PC-3 (cell line): ENCODE measurements around the gene CYP46A1. TPM values are rescaled to one million over a fixed set of nuclear protein-coding genes. Genes with fewer than 3 reads are reported as not detected.

ENCODE experiments used
- ATAC-seq: fragments of 200-7000 bp; cut with Tn5 transposase; 2 replicates; pipeline ENCODE4 v1.9.1; 2020; ENCODE audit warnings: mild to moderate bottlenecking, moderate library complexity
- BruUV-seq: library from RNA; stranded (reverse); fragments of 400-500 nt; replicated peaks from 2 replicates; lab custom pipeline; 2021; lab: Mats Ljungman, UMichigan
- CTCF ChIA-PET: fragments of 300-600 bp; sonication (Branson Sonifier 250); formaldehyde crosslinking; loops from one replicate; lab custom pipeline; 2022; ENCODE audit warnings: antibody characterized with exemption; lab: Charles Lee
- POLR2A ChIA-PET: fragments of 300-600 bp; sonication (Branson Sonifier 250); formaldehyde crosslinking; loops from one replicate; lab custom pipeline; 2022; ENCODE audit warnings: antibody characterized with exemption; ENCODE audit not compliant: unreplicated experiment; lab: Charles Lee
- DNase-seq: peaks from one replicate; pipeline ENCODE4 v3.0.0-alpha.2; 2015
- H2AFZ ChIP-seq: fragments of 300-600 bp; sonication (generic); 2 replicates; pipeline ENCODE4 v1.6.0; 2016; ENCODE audit warnings: antibody characterized with exemption, low read length
- H3F3A ChIP-seq: fragments of 300-600 bp; sonication (generic); one replicate; pipeline ENCODE4 v1.6.0; 2017; ENCODE audit warnings: antibody characterized with exemption, low read length, control low read depth, mild to moderate bottlenecking; ENCODE audit not compliant: unreplicated experiment
- H3K27ac ChIP-seq: fragments of 300-600 bp; sonication (generic); 2 replicates; pipeline ENCODE4 v1.5.1; 2016; ENCODE audit warnings: mild to moderate bottlenecking, low read length
- H3K27me3 ChIP-seq: fragments of 300-600 bp; sonication (generic); 2 replicates; pipeline ENCODE4 v1.6.1; 2016; ENCODE audit warnings: low read length, mixed read lengths
- H3K36me3 ChIP-seq: fragments of 300-600 bp; sonication (generic); 2 replicates; pipeline ENCODE4 v1.6.1; 2016; ENCODE audit warnings: low read depth, mixed run types, low read length, mixed read lengths
- H3K4me1 ChIP-seq: fragments of 300-600 bp; sonication (generic); 2 replicates; pipeline ENCODE4 v1.5.1; 2016; ENCODE audit warnings: low read length; ENCODE audit not compliant: insufficient read depth
- H3K4me2 ChIP-seq: fragments of 300-600 bp; sonication (generic); 2 replicates; pipeline ENCODE4 v1.6.0; 2016; ENCODE audit warnings: low read length
- H3K4me3 ChIP-seq: fragments of 300-600 bp; sonication (generic); 2 replicates; pipeline ENCODE4 v1.5.1; 2016; ENCODE audit warnings: mild to moderate bottlenecking, low read length, mixed read lengths
- H3K79me2 ChIP-seq: fragments of 300-600 bp; sonication (generic); 2 replicates; pipeline ENCODE4 v1.6.1; 2017; ENCODE audit warnings: low read length, mixed read lengths
- H3K9ac ChIP-seq: fragments of 300-600 bp; sonication (generic); 2 replicates; pipeline ENCODE4 v1.6.0; 2016; ENCODE audit warnings: mild to moderate bottlenecking, low read length
- H3K9me2 ChIP-seq: fragments of 300-600 bp; sonication (generic); replicated peaks from 2 replicates; pipeline ENCODE4 v1.6.1; 2016; ENCODE audit warnings: mixed run types, low read length, mixed read lengths
- H3K9me3 ChIP-seq: fragments of 300-600 bp; sonication (generic); 2 replicates; pipeline ENCODE4 v1.6.1; 2016; ENCODE audit warnings: low read length, mixed read lengths
- H4K20me1 ChIP-seq: fragments of 300-600 bp; sonication (generic); 2 replicates; pipeline ENCODE4 v1.6.1; 2016; ENCODE audit warnings: low read length, mixed read lengths
- EZH2 ChIP-seq: fragments of 300-600 bp; sonication (generic); IDR thresholded peaks from one replicate; pipeline ENCODE4 v1.6.1; 2017; ENCODE audit warnings: antibody characterized with exemption, mild to moderate bottlenecking, low read length; ENCODE audit not compliant: unreplicated experiment
- EZH2phosphoT487 ChIP-seq: fragments of 300-600 bp; sonication (generic); IDR thresholded peaks from 2 replicates; pipeline ENCODE4 v1.6.1; 2018; ENCODE audit warnings: mild to moderate bottlenecking, antibody characterized with exemption, low read length, borderline replicate concordance
- intact Hi-C: fragments of 100-400 bp; cut with micrococcal nuclease; formaldehyde crosslinking; loops from 2 replicates; pipeline ENCODE4 v1.9.0; 2023
- total RNA-seq: library from RNA; depleted of rRNA; stranded (reverse); fragments of >200 nt; gene quantifications from 2 replicates; pipeline ENCODE4 v1.2.3, GENCODE V29; 2014
- TF ChIP-seq, protein P1 (sequence below): fragments of 300-600 bp; sonication (generic); conservative IDR thresholded peaks from 2 replicates; pipeline ENCODE4 v1.5.1; 2017; ENCODE audit warnings: antibody characterized with exemption, low read depth, mild to moderate bottlenecking, low read length

The CYP46A1 gene
- total RNA-seq, 1 experiment from 2014 or later: 1.2 TPM

DNA sequence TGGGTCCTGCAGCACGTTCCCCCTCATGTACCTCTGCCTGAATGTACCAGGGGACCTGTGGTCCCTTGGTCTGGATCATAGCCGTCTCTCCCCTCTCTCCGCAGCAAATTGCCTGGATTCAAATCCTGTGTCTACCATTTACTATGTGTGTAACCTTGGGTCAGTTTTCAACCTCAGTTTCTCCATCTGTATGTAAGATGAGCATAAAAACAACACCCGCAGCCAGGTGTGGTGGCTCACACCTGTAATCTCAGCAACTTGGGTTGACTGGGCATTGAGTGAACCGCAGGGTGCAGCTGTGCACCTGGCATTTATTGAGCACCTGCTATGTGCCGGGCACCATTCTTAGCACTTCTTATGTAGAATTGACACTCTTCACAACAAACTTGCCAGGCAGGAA, 14.1 kb downstream of the CYP46A1 start:
- no TSS peak for BruUV-seq
- H3K27me3 ChIP-seq: no peaks in the 10 kb centered on the region

DNA sequence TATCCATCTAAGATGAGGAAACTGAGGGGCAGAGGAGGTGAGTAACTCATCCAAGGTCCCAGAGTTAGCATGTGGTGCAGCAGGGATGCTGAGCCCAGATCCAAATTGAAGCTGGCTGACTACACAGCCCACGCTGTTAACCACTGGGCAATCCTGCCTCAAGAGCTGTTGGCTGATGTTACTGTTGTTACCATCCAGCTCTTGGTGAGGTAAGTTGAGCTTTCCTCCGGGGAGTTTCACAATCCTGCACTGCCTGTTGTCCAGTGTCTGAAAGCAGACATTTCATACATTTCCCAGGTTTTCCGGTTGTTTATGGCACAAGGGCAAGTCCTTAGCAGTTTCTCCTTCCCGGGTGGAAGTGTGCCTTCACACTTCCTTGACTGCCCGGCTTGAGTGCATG, 14.5 kb downstream of the CYP46A1 start:
- Histone ChIP-seq H3K27ac (no peak overlapping the region), H2AFZ (no peak overlapping the region), H3K79me2 (no peaks in the 10 kb centered on the region), H3K9ac (no peak overlapping the region), H3K4me1 (no peaks in the 10 kb centered on the region), H3K27me3 (no peaks in the 10 kb centered on the region), H3K36me3 (no peaks in the 10 kb centered on the region), H3K4me2 (no peak overlapping the region), H3K9me2 (no peaks in the 10 kb centered on the region), H3F3A (no peaks in the 10 kb centered on the region), H4K20me1 (no peaks in the 10 kb centered on the region), H3K9me3 (no peaks in the 10 kb centered on the region), H3K4me3 (no peak overlapping the region)
- DNase-seq (no peak), ATAC-seq (no peak)
- TF ChIP-seq, protein P1, sequence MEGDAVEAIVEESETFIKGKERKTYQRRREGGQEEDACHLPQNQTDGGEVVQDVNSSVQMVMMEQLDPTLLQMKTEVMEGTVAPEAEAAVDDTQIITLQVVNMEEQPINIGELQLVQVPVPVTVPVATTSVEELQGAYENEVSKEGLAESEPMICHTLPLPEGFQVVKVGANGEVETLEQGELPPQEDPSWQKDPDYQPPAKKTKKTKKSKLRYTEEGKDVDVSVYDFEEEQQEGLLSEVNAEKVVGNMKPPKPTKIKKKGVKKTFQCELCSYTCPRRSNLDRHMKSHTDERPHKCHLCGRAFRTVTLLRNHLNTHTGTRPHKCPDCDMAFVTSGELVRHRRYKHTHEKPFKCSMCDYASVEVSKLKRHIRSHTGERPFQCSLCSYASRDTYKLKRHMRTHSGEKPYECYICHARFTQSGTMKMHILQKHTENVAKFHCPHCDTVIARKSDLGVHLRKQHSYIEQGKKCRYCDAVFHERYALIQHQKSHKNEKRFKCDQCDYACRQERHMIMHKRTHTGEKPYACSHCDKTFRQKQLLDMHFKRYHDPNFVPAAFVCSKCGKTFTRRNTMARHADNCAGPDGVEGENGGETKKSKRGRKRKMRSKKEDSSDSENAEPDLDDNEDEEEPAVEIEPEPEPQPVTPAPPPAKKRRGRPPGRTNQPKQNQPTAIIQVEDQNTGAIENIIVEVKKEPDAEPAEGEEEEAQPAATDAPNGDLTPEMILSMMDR: no peak
- TF ChIP-seq EZH2 (no peak), EZH2phosphoT487 (no peak)
- ChIA-PET CTCF (no interaction called here), POLR2A (no interaction called here)
- no TSS peak for BruUV-seq
- intact Hi-C loops: no loop called here

More for the DNA sequence above, 14.1 kb downstream of the CYP46A1 start:
- no peak for ATAC-seq
- no peak for TF ChIP-seq EZH2phosphoT487
- TF ChIP-seq, protein P1: no peak
- no peak for TF ChIP-seq EZH2
- ChIA-PET POLR2A (no interaction called here), CTCF (no interaction called here)
- Histone ChIP-seq H2AFZ (no peak overlapping the region), H3F3A (no peaks in the 10 kb centered on the region), H3K4me2 (no peak overlapping the region), H3K79me2 (no peaks in the 10 kb centered on the region), H3K9ac (no peak overlapping the region), H4K20me1 (no peaks in the 10 kb centered on the region), H3K4me3 (no peak overlapping the region), H3K4me1 (no peaks in the 10 kb centered on the region), H3K36me3 (no peaks in the 10 kb centered on the region), H3K9me3 (no peaks in the 10 kb centered on the region), H3K27ac (no peak overlapping the region), H3K9me2 (no peaks in the 10 kb centered on the region)
- intact Hi-C loops: no loop called here
- no peak for DNase-seq

DNA sequence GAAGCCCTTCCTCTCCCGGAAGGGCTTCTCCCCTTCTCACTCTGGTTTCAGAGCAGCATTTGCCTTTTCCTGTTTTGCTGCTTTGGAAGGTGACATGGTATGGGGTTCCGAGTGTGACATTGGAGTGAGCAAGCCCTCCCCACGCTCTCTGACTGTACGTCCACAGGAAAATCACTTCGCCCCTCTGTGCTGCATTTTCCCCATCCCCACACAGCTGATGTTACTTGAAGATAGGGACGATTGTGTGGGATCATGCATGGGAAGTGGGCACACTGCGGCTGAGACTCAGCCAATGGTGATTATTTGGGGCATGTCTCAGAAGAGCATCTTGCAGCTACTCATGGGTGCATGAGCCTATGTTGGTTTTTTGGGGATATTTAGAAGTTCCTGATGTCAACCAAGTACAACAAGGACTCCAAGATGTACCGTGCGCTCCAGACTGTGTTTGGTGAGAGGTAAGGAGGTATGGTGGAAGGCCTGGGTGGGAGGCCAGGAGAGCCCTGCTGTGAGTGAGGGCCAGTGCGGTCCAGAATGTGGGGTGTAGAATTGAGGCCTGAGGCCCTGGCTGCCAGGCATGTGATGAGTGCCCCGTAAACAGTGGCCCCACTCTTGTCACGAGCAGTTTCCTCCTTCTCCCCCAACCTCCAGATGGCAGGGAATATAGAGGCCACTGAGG, 15.1 kb downstream of the CYP46A1 start:
- H2AFZ ChIP-seq: no peak overlapping the region
- ATAC-seq (no peak), DNase-seq (no peak)
- ChIA-PET POLR2A (no interaction called here), CTCF (no interaction called here)
- H3K4me3 ChIP-seq: no peak overlapping the region
- H4K20me1 ChIP-seq: no peaks in the 10 kb centered on the region
- H3K36me3 ChIP-seq: no peaks in the 10 kb centered on the region
- H3K9me2 ChIP-seq: no peaks in the 10 kb centered on the region
- H3K79me2 ChIP-seq: no peaks in the 10 kb centered on the region
- no peaks in the 10 kb centered on the region for H3K27me3 ChIP-seq
- no peaks in the 10 kb centered on the region for H3F3A ChIP-seq
- no peaks in the 10 kb centered on the region for H3K9me3 ChIP-seq
- no TSS peak for BruUV-seq
- H3K27ac ChIP-seq: no peak overlapping the region
- intact Hi-C loops: no loop called here
- H3K9ac ChIP-seq: no peak overlapping the region
- H3K4me2 ChIP-seq: no peak overlapping the region
- TF ChIP-seq, protein P1: no peak
- no peak for TF ChIP-seq EZH2phosphoT487
- no peak for TF ChIP-seq EZH2
- no peaks in the 10 kb centered on the region for H3K4me1 ChIP-seq
